HepG2 (cell line): ENCODE measurements around the gene FAM32A. TPM values are rescaled to one million over a fixed set of nuclear protein-coding genes. Genes with fewer than 3 reads are reported as not detected.

Experiments
- ATAC-seq: fragments of 200-7000 bp; cut with Tn5 transposase; 3 replicates; pipeline ENCODE4 v1.9.1; 2020; ENCODE audit warnings: mild to moderate bottlenecking, moderate library complexity
- BruUV-seq: library from RNA; stranded (reverse); fragments of 400-500 nt; replicated peaks from 2 replicates; lab custom pipeline; 2021; lab: Mats Ljungman, UMichigan
- CTCF ChIA-PET: fragments of 300-600 bp; formaldehyde crosslinking; extraction: SDS; loops from one replicate; lab custom pipeline; 2021; ENCODE audit warnings: low total read pairs, inconsistent platforms, low intra/inter-chr PET ratio; lab: Yijun Ruan, JAX
- POLR2A ChIA-PET: fragments of 350-600 bp; sonication (Branson Sonifier 250); formaldehyde crosslinking; loops from one replicate; lab custom pipeline; 2020; ENCODE audit warnings: antibody characterized with exemption, inconsistent platforms; lab: Yijun Ruan, JAX
- DNase-seq: peaks from one replicate; pipeline ENCODE4 v3.0.0-alpha.2; 2015; ENCODE audit warnings: low spot score
- FAIRE-seq: peaks from 3 replicates; lab custom pipeline; 2011; peaks lifted over from hg19 to GRCh38; lab: Jason Lieb, UNC
- H2AFZ ChIP-seq: one replicate; pipeline ENCODE4 v1.6.1; 2011; ENCODE audit warnings: low read length, inconsistent platforms
- H3K27ac ChIP-seq: fragments of 300-600 bp; 3 replicates; pipeline ENCODE4 v1.8.0; 2011; ENCODE audit warnings: mixed run types, mild to moderate bottlenecking, mixed read lengths, low read length, inconsistent platforms; ENCODE audit not compliant: insufficient read depth; ENCODE audit errors: extremely low read length
- H3K27me3 ChIP-seq, 2 experiments: fragments of 200-600 bp in 1 of 2; 2 replicates in 1 of 2; 3 replicates in 1 of 2; pipeline versions ENCODE4 v1.6.0 to v1.8.0; 2011; ENCODE audit warnings: low read length in 2 of 2, mild to moderate bottlenecking in 2 of 2, moderate library complexity in 2 of 2, inconsistent platforms in 1 of 2; ENCODE audit not compliant: insufficient read depth in 2 of 2, control insufficient read depth in 1 of 2
- H3K36me3 ChIP-seq, 2 experiments: fragments of 200-600 bp in 1 of 2; replicated peaks in 1 of 2; 2 replicates in 1 of 2; 3 replicates in 1 of 2; pipeline versions ENCODE4 v1.5.1 to v1.8.0; 2011; ENCODE audit warnings: low read length in 2 of 2, inconsistent platforms in 1 of 2; ENCODE audit not compliant: insufficient read depth in 2 of 2, control insufficient read depth in 1 of 2
- H3K4me1 ChIP-seq: 2 replicates; pipeline ENCODE4 v1.5.1; 2012; ENCODE audit warnings: low read length, inconsistent platforms; ENCODE audit not compliant: insufficient read depth
- H3K4me2 ChIP-seq: 2 replicates; pipeline ENCODE4 v1.6.0; 2011; ENCODE audit warnings: low read depth, low read length, inconsistent platforms
- H3K4me3 ChIP-seq, 3 experiments: fragments of 200-600 bp in 1 of 3; sonication (generic), shearing (Covaris generic) in 1 of 3; replicated peaks in 1 of 3; 2 replicates each; pipeline ENCODE4 v1.5.1; 2011 to 2016; ENCODE audit warnings: low read length in 3 of 3, inconsistent platforms in 2 of 3, low read depth in 2 of 3, mild to moderate bottlenecking in 2 of 3, control low read depth in 1 of 3, mixed read lengths in 1 of 3; ENCODE audit not compliant: insufficient read depth in 1 of 3
- H3K79me2 ChIP-seq: one replicate; pipeline ENCODE4 v1.6.1; 2011; ENCODE audit warnings: low read length, inconsistent platforms; ENCODE audit not compliant: insufficient read depth
- H3K9ac ChIP-seq: 2 replicates; pipeline ENCODE4 v1.6.0; 2011; ENCODE audit warnings: mild to moderate bottlenecking, low read depth, low read length, inconsistent platforms; ENCODE audit not compliant: insufficient read depth
- H3K9me3 ChIP-seq: 2 replicates; pipeline ENCODE4 v1.5.1; 2012; ENCODE audit warnings: mild to moderate bottlenecking, low read length
- H4K20me1 ChIP-seq: 2 replicates; pipeline ENCODE4 v1.6.0; 2011; ENCODE audit warnings: inconsistent platforms, mild to moderate bottlenecking, low read length, moderate library complexity; ENCODE audit not compliant: insufficient read depth
- DDIT3 ChIP-seq: sonication (generic); formaldehyde crosslinking; IDR thresholded peaks from 2 replicates; pipeline ENCODE4 v1.4.0; 2020; ENCODE audit warnings: mild to moderate bottlenecking, missing genetic modification reagents
- ELF1 ChIP-seq: sonication (generic); formaldehyde crosslinking; IDR thresholded peaks from 2 replicates; pipeline ENCODE4 v1.4.0; 2020; ENCODE audit warnings: missing genetic modification reagents
- GATAD1 ChIP-seq: IDR thresholded peaks from 2 replicates; pipeline ENCODE4 v1.6.1; 2016; ENCODE audit warnings: missing genetic modification reagents, missing compliant biosample characterization
- POLR2A ChIP-seq, 2 experiments: IDR thresholded peaks; 2 replicates each; pipeline ENCODE4 v1.6.1; 2011; ENCODE audit warnings: low read depth in 2 of 2, low read length in 2 of 2, mild to moderate bottlenecking in 1 of 2, moderate library complexity in 1 of 2; ENCODE audit not compliant: insufficient read depth in 1 of 2
- POLR2G ChIP-seq: fragments of 200-400 bp; formaldehyde crosslinking; IDR thresholded peaks from 2 replicates; pipeline ENCODE4 v1.6.1; 2018; ENCODE audit warnings: mild to moderate bottlenecking, low read depth, low read length, moderate library complexity
- SP5 ChIP-seq: IDR thresholded peaks from 2 replicates; pipeline ENCODE4 v1.6.1; 2016; ENCODE audit warnings: low read depth, borderline replicate concordance
- SRSF4 ChIP-seq: fragments of 200-400 bp; formaldehyde crosslinking; IDR thresholded peaks from one replicate; pipeline ENCODE4 v1.6.1; 2018; ENCODE audit warnings: mild to moderate bottlenecking, low read depth, low read length, moderate library complexity; ENCODE audit not compliant: poor library complexity, severe bottlenecking
- SRY ChIP-seq: sonication (generic); formaldehyde crosslinking; IDR thresholded peaks from 2 replicates; pipeline ENCODE4 v1.8.0; 2022; ENCODE audit warnings: mild to moderate bottlenecking, missing genetic modification reagents
- YEATS4 ChIP-seq: sonication (generic); formaldehyde crosslinking; IDR thresholded peaks from 2 replicates; pipeline ENCODE4 v1.4.0; 2020; ENCODE audit warnings: missing genetic modification reagents, borderline replicate concordance
- ZBTB37 ChIP-seq: sonication (generic); formaldehyde crosslinking; IDR thresholded peaks from 2 replicates; pipeline ENCODE4 v1.4.0; 2020; ENCODE audit warnings: mild to moderate bottlenecking, missing genetic modification reagents
- ZKSCAN1 ChIP-seq: fragments of 150-350 bp; IDR thresholded peaks from 2 replicates; pipeline ENCODE4 v1.6.1; 2014; ENCODE audit warnings: low read length
- ZNF280D ChIP-seq: sonication (generic); formaldehyde crosslinking; IDR thresholded peaks from 2 replicates; pipeline ENCODE4 v1.5.1; 2020; ENCODE audit warnings: mild to moderate bottlenecking, missing genetic modification reagents
- ZNF441 ChIP-seq: sonication (generic); formaldehyde crosslinking; IDR thresholded peaks from 2 replicates; pipeline ENCODE4 v1.7.0; 2021; ENCODE audit warnings: missing genetic modification reagents, borderline replicate concordance
- ZNF598 ChIP-seq: sonication (generic); formaldehyde crosslinking; IDR thresholded peaks from 2 replicates; pipeline ENCODE4 v1.5.1; 2020; ENCODE audit warnings: mild to moderate bottlenecking, missing genetic modification reagents, borderline replicate concordance
- ZNF883 ChIP-seq: sonication (generic); formaldehyde crosslinking; IDR thresholded peaks from 2 replicates; pipeline ENCODE4 v1.5.1; 2020; ENCODE audit warnings: mild to moderate bottlenecking, missing genetic modification reagents; ENCODE audit errors: not compliant biosample characterization
- ZSCAN5A ChIP-seq: sonication (generic); formaldehyde crosslinking; IDR thresholded peaks from 2 replicates; pipeline ENCODE4 v1.8.0; 2022; ENCODE audit warnings: mild to moderate bottlenecking, missing genetic modification reagents, borderline replicate concordance
- whole genome bisulfite sequencing: methylation state at CpG from one replicate; pipeline ENCODE4 v1.1.6; 2017; ENCODE audit warnings: low lambda C conversion rate; 5-methylcytosine and 5-hydroxymethylcytosine counted together
- in situ Hi-C: cut with HindIII; loops from 2 replicates; pipeline ENCODE4 v1.10.0; 2017; ENCODE audit warnings: low pct_unique_long_range_greater_than_20kb; ENCODE audit not compliant: extremely low pct_ligation_motif_present
- intact Hi-C: fragments of 100-400 bp; cut with micrococcal nuclease; formaldehyde crosslinking; loops from one replicate; pipeline ENCODE4 v1.10.0; 2022; ENCODE audit not compliant: unreplicated experiment
- polyA plus RNA-seq, 8 experiments: library from polyadenylated mRNA; depleted of rRNA in 3 of 8; stranded (reverse) in 7 of 8; unstranded in 1 of 8; fragments of >200 nt; fragmentation: Illumina TruSeq in 4 of 8; extraction: Trizol in 4 of 8; gene quantifications; 2 replicates each; pipeline versions ENCODE4 v1.2.1 to v1.2.3, GENCODE V29; 2011 to 2016; ENCODE audit warnings: low read depth in 4 of 8, missing spikeins in 1 of 8, mixed read lengths in 1 of 8; ENCODE audit not compliant: insufficient read depth in 1 of 8
- total RNA-seq, 5 experiments: library from RNA; depleted of rRNA; stranded (reverse); fragments of >200 nt; fragmentation: Illumina TruSeq; extraction: Trizol; gene quantifications; 2 replicates each; pipeline ENCODE4 v1.2.3, GENCODE V29; 2016; ENCODE audit warnings: low read depth in 1 of 5

The FAM32A gene
- total and polyA plus RNA-seq, 2 of the 13 experiments (the other 11 are each of a cell fraction or from before 2014, with no cell fraction given): 85.8 to 86.2 TPM

GRCh38 chr19:16143399-16144215, 41.6 kb upstream of the FAM32A start, which contains the start of gene HSH2D:
Gene HSH2D, plus strand, starts transcription at chr19:16143685. Its CDS starts 5,066 bp downstream, at chr19:16148751.
- Histone ChIP-seq H3K79me2 (no peaks in the 10 kb centered on the region), H3K4me3 (peak within 1 kb of the TSS; percentile 56 to 68 (median 61)), H3K27ac (peak within 1 kb of the TSS; percentile 53), H4K20me1 (no peaks in the 10 kb centered on the region), H3K4me1 (peaks cover 33% of the 10 kb centered on the region), H3K4me2 (peak within 1 kb of the TSS; percentile 89), H3K36me3 (no peaks in the 10 kb centered on the region), H3K9ac (peak within 1 kb of the TSS; percentile 52), H2AFZ (peak within 1 kb of the TSS; percentile 11), H3K27me3 (no peaks in the 10 kb centered on the region), H3K9me3 (no peaks in the 10 kb centered on the region)
- intact Hi-C loops (no loop called here), in situ Hi-C loops (no loop called here)
- ATAC-seq: peak; percentile 77
- no peak for FAIRE-seq
- DNase-seq: peak; percentile 45
- WGBS: 6% methylated on average over 6 of the region's 13 CpGs
- ChIA-PET POLR2A (interaction anchor here (0.8 to 1.9 kb wide), 9 partner anchors 9 to 73 kb away, joined by 3 to 10 read pairs (median 4); partner anchors contain the start of gene FAM32A), CTCF (no interaction called here)
- TSS peak; percentile 58 for BruUV-seq
- TF ChIP-seq DDIT3 (CRISPR knock-in tag) (no peak), GATAD1 (CRISPR knock-in tag) (no peak), SRSF4 (no peak), YEATS4 (CRISPR knock-in tag) (0 out of 2 replicates have a peak, but pooled peaks have one; percentile 17), ZKSCAN1 (peak; percentile 87), POLR2G (peak; percentile 46; the same call in 1 of the 2 replicates), ZNF441 (CRISPR knock-in tag) (0 out of 2 replicates have a peak, but pooled peaks have one; percentile 12), POLR2A (IDR thresholded peaks at IDR 0.05; ENCODE audit: insufficient read depth in 1 of 2, low read depth in 2 of 2, low read length in 2 of 2) (peak in 1 of 2 experiments; percentile 60; a peak in 2 of 4 replicates), ZNF883 (peak; percentile 25), ZNF280D (CRISPR knock-in tag) (peak; percentile 67; the same call in 1 of the 2 replicates), ZBTB37 (peak; percentile 49; the same call in 1 of the 2 replicates), SP5 (CRISPR knock-in tag) (peak; percentile 76), SRY (CRISPR knock-in tag) (0 out of 2 replicates have a peak, but pooled peaks have one; percentile 3), ZNF598 (CRISPR knock-in tag) (0 out of 2 replicates have a peak, but pooled peaks have one; percentile 46), ZSCAN5A (CRISPR knock-in tag) (no peak), ELF1 (peak; percentile 72)
